Gastrocnemius medialis (tissue), 4 donors: Measurements from ENCODE around the gene VAV2. TPM values are rescaled to one million over a fixed set of nuclear protein-coding genes. Genes with fewer than 3 reads are reported as not detected.
A peak's percentile ranks its signal among the peaks of the same experiment; 100 is the strongest.

ENCODE experiments used
- ATAC-seq, 2 donors: fragments of 150-250 bp; one replicate each; pipeline ENCODE4 v1.9.1; 2016
- DNase-seq, 2 donors: peaks; one replicate each; pipeline ENCODE4 v3.0.0-alpha.2; 2019
- H3K27ac ChIP-seq, 4 donors: fragments of 200-600 bp; sonication (generic); 1 replicate in 1 of 4; 2 replicates in 3 of 4; pipeline ENCODE4 v1.5.1; 2016 to 2018; ENCODE audit warnings: mild to moderate bottlenecking in 2 of 4, moderate library complexity in 1 of 4
- H3K27me3 ChIP-seq, 3 donors: fragments of 200-600 bp; sonication (generic) in 2 of 3; 1 replicate in 1 of 3; 2 replicates in 2 of 3; pipeline versions ENCODE4 v1.5.1 to v1.6.0; 2016 to 2019; ENCODE audit warnings: mild to moderate bottlenecking in 1 of 3, moderate library complexity in 1 of 3
- H3K36me3 ChIP-seq, 2 donors: fragments of 200-600 bp; sonication (generic) in 1 of 2; one replicate each; pipeline ENCODE4 v1.5.1; 2017 to 2018
- H3K4me1 ChIP-seq, 2 donors: fragments of 200-600 bp; sonication (generic) in 1 of 2; one replicate each; pipeline ENCODE4 v1.5.1; 2016 to 2017; ENCODE audit warnings: mild to moderate bottlenecking in 2 of 2
- H3K4me3 ChIP-seq, 4 donors: fragments of 200-600 bp; sonication (generic) in 3 of 4; 1 replicate in 1 of 4; 2 replicates in 3 of 4; pipeline ENCODE4 v1.5.1; 2016 to 2019; ENCODE audit warnings: mild to moderate bottlenecking in 2 of 4
- H3K9me3 ChIP-seq, 3 donors: fragments of 200-600 bp; sonication (generic) in 2 of 3; 1 replicate in 1 of 3; 2 replicates in 2 of 3; pipeline ENCODE4 v1.5.1; 2016 to 2019
- CTCF ChIP-seq, 5 experiments: fragments of 450-650 bp in 3 of 5; fragments of 200-600 bp in 2 of 5; sonication (generic) in 2 of 5; IDR thresholded peaks in 4 of 5; conservative IDR thresholded peaks in 1 of 5; 1 replicate in 4 of 5; 2 replicates in 1 of 5; pipeline ENCODE4 v1.5.1; 2016 to 2019; ENCODE audit warnings: antibody characterized with exemption in 5 of 5, mild to moderate bottlenecking in 3 of 5, moderate library complexity in 3 of 5
- POLR2A ChIP-seq, 2 donors: fragments of 450-650 bp; IDR thresholded peaks; one replicate each; pipeline ENCODE4 v1.6.1; 2017; ENCODE audit warnings: antibody characterized with exemption in 2 of 2, mild to moderate bottlenecking in 2 of 2, moderate library complexity in 2 of 2
- in situ Hi-C, 4 donors: fragments of 200-750 bp; cut with MboI; loops; one replicate each; pipeline versions ENCODE4 v1.15.0 to v1.8.0; 2017; ENCODE audit warnings: low sequenced_read_pairs in 4 of 4
- intact Hi-C: fragments of 100-400 bp; cut with DNase I; formaldehyde crosslinking; loops from one replicate; pipeline ENCODE4 v1.15.1; 2023; ENCODE audit warnings: low total_unique reads
- total RNA-seq, 4 donors: library from RNA; depleted of rRNA; stranded (reverse); fragments of >200 nt; gene quantifications; one replicate each; pipeline versions ENCODE4 v1.1.0 to v1.2.3, GENCODE V29; 2016

The VAV2 gene
- total RNA-seq, 4 donors from 2014 or later = 0.51 to 1.2 (median 0.97) TPM

GRCh38 chr9:133739408-133740280, 252.5 kb downstream of the VAV2 start:
- Histone ChIP-seq H3K36me3 (no peaks in the 10 kb centered on the region), H3K4me3 (no peak overlapping the region), H3K9me3 (no peaks in the 10 kb centered on the region), H3K27me3 (no peaks in the 10 kb centered on the region), H3K4me1 (peaks cover 6 to 8% of the 10 kb centered on the region in 2 donors), H3K27ac (no peak overlapping the region)
- TF ChIP-seq POLR2A (IDR thresholded peaks at IDR 0.05) (no peak), CTCF (IDR thresholded peaks at IDR 0.05 in 4 of 5, conservative IDR thresholded peaks at IDR 0.05 in 1 of 5) (no peak)
- intact Hi-C loops = no loop called here
- in situ Hi-C loops = loop anchor here in 2 of 4 donors (25.0 kb wide), 1 partner anchor 202 kb away; the partner anchor contains the start of gene ADAMTSL2 (in 2 of the 2)
- ATAC-seq (no peak), DNase-seq (no peak)

GRCh38 chr9:133738640-133739225, 253.4 kb downstream of the VAV2 start:
- ATAC-seq (no peak), DNase-seq (no peak)
- intact Hi-C loops = no loop called here

GRCh38 chr9:133737774-133738639, 254.1 kb downstream of the VAV2 start, which contains the start of gene SARDH:
Gene SARDH, minus strand, starts transcription at chr9:133738352. Its CDS starts 4,179 bp downstream, at chr9:133734173.
- Histone ChIP-seq H3K9me3 (no peaks in the 10 kb centered on the region), H3K4me1 (peaks cover 6 to 8% of the 10 kb centered on the region in 2 donors), H3K36me3 (no peaks in the 10 kb centered on the region), H3K27ac (peak within 1 kb of the TSS in 1 of 4 donors; percentile 26), H3K4me3 (peak within 1 kb of the TSS in 3 of 4 donors; percentile 32 to 40 (median 34)), H3K27me3 (no peaks in the 10 kb centered on the region)
- TF ChIP-seq CTCF (IDR thresholded peaks at IDR 0.05 in 4 of 5, conservative IDR thresholded peaks at IDR 0.05 in 1 of 5) = no peak
- TF ChIP-seq POLR2A (IDR thresholded peaks at IDR 0.05) = no peak
- ATAC-seq (peak; percentile 60 to 66), DNase-seq (peak in 1 of 2 donors; percentile 40)
- intact Hi-C loops = no loop called here
- in situ Hi-C loops = loop anchor here in 2 of 4 donors (25.0 kb wide), 1 partner anchor 201 kb away; the partner anchor contains the start of gene ADAMTSL2 (in 2 of the 2)

More at GRCh38 chr9:133738640-133739225, 253.4 kb downstream of the VAV2 start:
- peak overlapping the region in 1 of 4 donors; percentile 40 for H3K4me3 ChIP-seq
- no peak overlapping the region for H3K27ac ChIP-seq
- in situ Hi-C loops = loop anchor here in 2 of 4 donors (25.0 kb wide), 1 partner anchor 201 kb away; the partner anchor contains the start of gene ADAMTSL2 (in 2 of the 2)
- H3K9me3 ChIP-seq = no peaks in the 10 kb centered on the region
- no peaks in the 10 kb centered on the region for H3K27me3 ChIP-seq
- no peaks in the 10 kb centered on the region for H3K36me3 ChIP-seq
- peaks cover 6 to 8% of the 10 kb centered on the region in 2 donors for H3K4me1 ChIP-seq
- TF ChIP-seq CTCF (IDR thresholded peaks at IDR 0.05 in 4 of 5, conservative IDR thresholded peaks at IDR 0.05 in 1 of 5) (no peak), POLR2A (IDR thresholded peaks at IDR 0.05) (no peak)

GRCh38 chr9:133737071-133737773, 254.9 kb downstream of the VAV2 start:
- H3K27ac ChIP-seq = peak overlapping the region in 1 of 4 donors; percentile 26
- H3K9me3 ChIP-seq = no peaks in the 10 kb centered on the region
- intact Hi-C loops = no loop called here
- peaks cover 6 to 8% of the 10 kb centered on the region in 2 donors for H3K4me1 ChIP-seq
- no peak overlapping the region for H3K4me3 ChIP-seq
- in situ Hi-C loops = loop anchor here in 2 of 4 donors (25.0 kb wide), 1 partner anchor 200 kb away; the partner anchor contains the start of gene ADAMTSL2 (in 2 of the 2)
- no peak for TF ChIP-seq POLR2A (IDR thresholded peaks at IDR 0.05)
- no peak for TF ChIP-seq CTCF (IDR thresholded peaks at IDR 0.05 in 4 of 5, conservative IDR thresholded peaks at IDR 0.05 in 1 of 5)
- no peaks in the 10 kb centered on the region for H3K36me3 ChIP-seq
- ATAC-seq (peak; percentile 63 to 74), DNase-seq (no peak)
- H3K27me3 ChIP-seq = no peaks in the 10 kb centered on the region
